GM18511 (cell line): ENCODE results near the gene HJURP.

Experiments
- ATAC-seq: cut with Tn5 transposase; IDR thresholded peaks from one replicate; pipeline ENCODE4 v1.9.1; 2021; ENCODE audit warnings: mild to moderate bottlenecking, moderate library complexity; ENCODE audit not compliant: unreplicated experiment

The HJURP gene

GRCh38 chr2:233831861-233832260, 22.5 kb downstream of the HJURP start:
- ATAC-seq: no peak

- no peak for ATAC-seq
Observed at GRCh38 chr2:233831011-233831721, 23.2 kb downstream of the HJURP start.

- ATAC-seq: no peak
Observed at GRCh38 chr2:233830111-233830802, 24.1 kb downstream of the HJURP start.

GRCh38 chr2:233829193-233830110, 24.9 kb downstream of the HJURP start:
- no peak for ATAC-seq

GRCh38 chr2:233828546-233829192, 25.7 kb downstream of the HJURP start:
- no peak for ATAC-seq

- ATAC-seq: no peak
Observed at GRCh38 chr2:233824373-233824772, 30.0 kb downstream of the HJURP start.

- no peak for ATAC-seq
Observed at GRCh38 chr2:233823731-233824121, 30.6 kb downstream of the HJURP start.

GRCh38 chr2:233822781-233823730, 31.3 kb downstream of the HJURP start:
- no peak for ATAC-seq

DNA sequence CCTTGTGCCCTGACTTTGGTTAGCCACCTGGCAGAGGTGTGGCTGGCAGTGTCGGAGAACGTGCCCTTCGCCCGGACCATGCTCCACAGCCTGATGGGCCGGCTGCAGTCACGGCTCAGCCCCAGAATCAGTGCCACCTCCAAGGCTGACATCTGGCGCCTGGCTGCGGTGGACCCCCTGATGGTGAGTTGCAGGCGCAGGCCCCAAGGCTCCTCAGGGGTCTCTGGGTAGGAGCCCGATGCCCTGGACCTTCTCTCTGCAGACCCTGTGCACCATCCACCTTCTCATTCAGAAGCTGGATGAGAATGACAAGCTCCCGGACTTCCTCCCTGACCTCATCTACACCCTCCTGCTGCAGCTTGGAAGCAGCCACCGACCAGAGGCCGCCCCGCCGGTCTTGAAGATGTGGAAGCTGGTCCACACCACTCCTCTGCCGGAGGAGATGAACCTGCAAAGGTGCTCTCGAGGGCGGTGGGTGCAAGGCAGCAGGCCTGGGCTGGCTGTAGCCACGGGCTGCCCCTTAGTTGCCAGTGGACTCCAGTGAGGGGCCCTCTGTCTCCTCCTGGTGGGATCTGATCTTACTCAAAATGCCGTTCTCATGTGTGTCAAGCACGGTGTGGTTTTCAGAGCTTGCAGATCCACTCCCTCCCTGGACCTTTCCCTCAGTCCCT, 32.1 kb downstream of the HJURP start:
- ATAC-seq: no peak

DNA sequence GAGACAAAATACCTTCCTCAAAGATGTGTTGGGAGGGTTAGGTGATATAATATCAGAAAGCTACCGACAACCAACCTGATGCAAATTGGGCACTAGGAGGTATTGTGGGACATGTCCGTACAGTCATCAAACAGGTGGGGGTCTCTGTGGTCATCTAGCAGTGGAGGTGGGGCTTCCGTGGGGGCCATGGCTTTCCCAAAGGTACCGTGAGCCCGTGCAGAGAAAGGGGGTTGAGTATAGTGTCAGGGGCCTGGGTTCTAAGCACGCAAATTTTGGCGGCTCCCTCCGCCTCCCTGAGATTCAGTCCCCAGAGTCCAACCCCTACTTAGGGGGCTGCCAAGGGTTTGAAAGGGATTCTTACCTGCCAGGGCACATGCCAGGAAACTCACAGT, 32.6 kb downstream of the HJURP start:
- ATAC-seq: no peak

DNA sequence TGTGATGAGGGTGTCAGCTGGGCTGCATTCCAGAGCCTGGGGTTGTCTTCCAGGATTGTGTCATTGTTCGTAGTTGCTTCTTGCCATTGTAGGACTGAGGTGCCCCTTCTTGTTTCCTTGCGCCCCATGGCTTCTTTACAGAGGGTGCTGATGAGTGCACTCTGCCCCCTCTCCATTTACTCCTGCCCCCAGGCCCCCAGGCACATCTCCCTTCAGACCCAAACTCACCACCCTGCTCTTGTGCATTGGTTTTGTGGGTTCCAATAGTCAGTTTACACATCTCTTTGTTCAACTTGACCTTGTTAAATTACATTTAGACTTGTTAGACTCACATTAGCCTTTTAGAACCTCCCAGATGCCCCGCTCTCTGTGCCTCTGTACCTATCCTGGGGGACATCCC, 33.1 kb downstream of the HJURP start:
- ATAC-seq: no peak

GRCh38 chr2:233820774-233821105, 33.6 kb downstream of the HJURP start:
- ATAC-seq: no peak

DNA sequence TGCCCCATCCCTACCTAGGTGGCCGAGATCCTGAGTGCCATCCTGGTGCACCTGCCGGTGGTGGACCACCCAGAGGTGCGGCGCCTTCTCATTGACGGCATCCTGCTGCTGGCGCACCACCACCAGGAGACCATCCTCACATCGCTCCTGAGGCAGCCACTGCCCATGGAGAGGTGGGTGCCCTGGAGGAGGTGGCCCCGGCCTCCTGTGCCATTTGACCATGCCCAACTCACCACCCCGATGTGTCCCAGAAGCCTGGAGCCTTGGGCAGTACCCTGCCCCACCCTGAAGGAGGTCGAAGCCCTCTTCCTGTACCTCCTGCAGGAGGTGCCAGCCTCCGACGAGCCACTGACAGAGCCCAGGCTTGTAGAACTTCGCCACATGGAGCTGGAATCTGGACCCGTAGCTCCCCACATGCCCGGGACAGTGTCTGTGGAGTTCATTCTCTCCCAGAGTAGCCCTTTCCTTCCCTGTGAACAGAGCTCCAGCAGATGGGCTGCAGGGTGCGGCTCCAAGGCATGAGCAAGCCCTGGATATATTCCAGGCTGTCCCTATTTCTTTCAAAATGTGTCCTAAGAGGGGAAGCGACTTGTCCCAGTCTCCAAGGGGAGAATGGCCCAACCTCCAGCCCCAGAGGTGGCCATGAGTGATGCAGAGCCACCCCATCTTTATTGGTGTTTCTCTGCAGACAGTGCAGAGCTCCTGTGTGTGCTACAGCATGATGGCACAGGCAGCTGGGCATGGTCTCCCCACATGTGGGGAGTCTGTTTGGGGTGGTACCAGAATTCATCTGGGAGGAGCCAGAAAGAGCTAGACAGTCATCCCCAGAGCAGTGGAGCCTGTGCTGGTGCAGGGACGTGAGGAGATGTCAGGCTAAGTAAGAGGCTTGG, 34.2 kb downstream of the HJURP start:
- no peak for ATAC-seq

DNA sequence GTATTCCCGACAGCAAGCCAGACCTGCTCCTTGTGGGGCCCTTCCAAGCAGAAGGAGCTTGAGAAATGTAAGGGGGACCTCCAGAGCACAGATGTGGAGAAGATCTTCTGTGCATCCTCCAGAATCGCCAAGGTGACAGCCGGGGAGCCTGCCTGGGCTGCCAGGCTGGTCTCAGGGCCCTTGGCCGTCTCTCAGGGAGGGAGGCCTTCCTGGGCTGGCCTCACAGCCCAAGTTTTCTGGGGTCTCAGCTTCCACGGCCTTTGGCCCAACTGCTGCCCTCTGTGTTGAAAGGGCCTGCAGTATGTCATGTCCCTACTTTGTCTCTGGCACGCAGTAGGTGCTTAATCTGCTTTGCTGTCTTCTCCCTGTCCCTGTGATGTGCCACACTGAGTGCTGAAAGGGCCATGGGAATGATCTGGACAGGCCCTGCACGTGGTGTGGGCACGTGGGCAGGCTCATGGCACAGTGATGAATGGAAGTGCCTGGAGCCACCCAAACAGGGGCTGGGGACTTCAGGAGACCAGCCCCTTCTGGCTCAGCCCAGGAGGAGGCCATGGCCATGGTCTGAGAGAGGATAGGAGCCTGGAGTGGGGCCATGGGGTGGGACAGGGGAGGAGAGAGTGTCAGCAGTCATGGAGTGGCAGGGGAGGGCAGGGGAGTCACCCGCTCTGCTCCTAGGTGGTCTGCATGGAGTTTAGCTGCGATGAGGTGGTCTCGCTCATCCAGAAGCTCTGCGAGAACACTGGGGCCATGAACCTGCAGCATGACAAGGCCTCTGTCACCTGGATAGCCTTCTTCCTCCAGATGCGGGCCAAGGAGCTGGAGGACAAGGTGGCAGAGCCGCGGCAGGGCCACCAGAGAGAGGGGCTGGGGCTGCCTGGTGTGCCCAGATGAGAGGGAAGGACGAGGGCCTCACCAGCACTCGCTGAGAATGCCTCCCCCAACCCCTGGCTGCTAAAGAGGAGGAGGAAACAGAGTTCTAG, 35.4 kb downstream of the HJURP start:
- ATAC-seq: no peak

DNA sequence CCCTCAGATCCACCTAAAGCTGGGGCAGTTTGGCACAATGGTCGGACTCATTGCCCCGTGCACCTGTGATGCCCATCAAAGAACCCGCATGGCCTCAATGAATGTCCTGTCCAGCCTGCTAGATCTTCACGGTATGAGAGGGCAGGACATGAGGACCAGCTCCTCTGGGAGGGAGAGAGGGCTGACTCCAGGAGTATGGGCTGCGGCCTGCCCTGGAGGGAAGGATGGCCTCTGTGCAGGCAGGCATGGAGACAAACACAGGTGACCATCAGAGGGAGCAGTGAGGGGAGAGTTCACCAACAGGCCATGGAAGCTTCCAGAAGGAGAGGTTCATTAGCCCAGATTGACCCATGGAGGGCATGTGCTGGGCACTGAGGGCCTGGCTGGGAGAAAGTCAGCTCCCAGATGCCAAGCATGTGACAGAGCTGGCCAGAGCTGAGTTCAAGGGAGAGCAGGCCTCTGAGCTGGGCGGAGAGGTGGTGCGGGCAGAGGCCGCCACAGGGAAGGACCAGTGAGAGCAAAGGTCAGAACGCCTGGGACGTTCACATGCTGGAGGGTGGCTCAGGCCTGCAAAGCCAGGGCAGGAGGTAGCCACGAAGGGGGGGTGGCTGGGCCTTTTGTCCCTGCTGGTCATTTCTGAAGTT, 36.2 kb downstream of the HJURP start:
- no peak for ATAC-seq

GRCh38 chr2:233817361-233817911, 36.9 kb downstream of the HJURP start:
- ATAC-seq: no peak

DNA sequence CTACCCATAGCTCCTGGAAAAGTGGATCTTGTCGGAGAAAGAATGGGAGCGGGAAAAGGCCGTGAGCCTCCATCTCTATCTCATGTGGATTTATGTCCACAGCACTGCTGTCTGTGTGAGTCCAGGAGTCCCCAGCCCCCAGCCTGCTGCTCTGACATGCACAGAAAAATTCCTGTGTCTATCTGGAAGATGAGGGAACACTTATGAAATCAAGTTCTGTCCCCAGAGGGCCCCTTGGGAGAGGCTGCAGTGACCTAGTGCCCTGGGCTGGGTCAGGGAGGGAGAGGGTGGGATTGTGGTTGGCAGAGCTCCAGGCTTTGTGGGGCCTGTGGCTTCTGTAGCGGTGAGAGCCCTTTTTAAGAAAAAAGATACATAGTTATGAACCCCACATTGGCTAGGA, 37.6 kb downstream of the HJURP start:
- no peak for ATAC-seq
